OCI-LY7 (cell line): ENCODE data around the gene B3GNT2.

Experiments used
- EZH2phosphoT487 ChIP-seq: fragments of 200-600 bp; sonication (generic); IDR thresholded peaks from 2 replicates; pipeline ENCODE4 v1.6.1; 2018; ENCODE audit warnings: low read depth, borderline replicate concordance, mild to moderate bottlenecking, mixed run types, antibody characterized with exemption, low read length, moderate library complexity, mixed read lengths
- TF ChIP-seq, protein P1 (sequence below): fragments of 200-600 bp; sonication (generic); conservative IDR thresholded peaks from 2 replicates; pipeline ENCODE4 v1.5.1; 2014; ENCODE audit warnings: mild to moderate bottlenecking, antibody characterized with exemption, low read length, moderate library complexity, mixed read lengths

DNA sequence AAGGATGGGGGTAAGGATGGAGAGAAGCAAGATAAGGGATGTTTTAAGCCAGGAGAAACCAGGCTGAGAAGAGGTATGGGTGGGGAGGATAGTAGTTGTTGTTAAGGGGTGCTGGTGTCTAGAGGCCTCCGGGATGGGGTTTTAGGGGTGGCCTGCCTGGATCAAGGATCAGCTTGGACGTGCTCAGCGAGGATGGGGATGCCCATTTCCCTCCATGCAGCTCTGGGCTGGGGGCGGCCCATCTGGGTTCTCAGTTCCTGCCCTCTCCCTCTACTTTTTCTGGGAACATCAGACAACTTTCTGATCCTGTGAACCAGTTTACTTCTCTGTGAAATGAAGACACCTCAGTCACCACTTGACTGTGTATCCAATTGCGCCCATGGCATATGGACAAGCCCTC lies 10.1 kb downstream of the B3GNT2 start:
- TF ChIP-seq, protein P1, sequence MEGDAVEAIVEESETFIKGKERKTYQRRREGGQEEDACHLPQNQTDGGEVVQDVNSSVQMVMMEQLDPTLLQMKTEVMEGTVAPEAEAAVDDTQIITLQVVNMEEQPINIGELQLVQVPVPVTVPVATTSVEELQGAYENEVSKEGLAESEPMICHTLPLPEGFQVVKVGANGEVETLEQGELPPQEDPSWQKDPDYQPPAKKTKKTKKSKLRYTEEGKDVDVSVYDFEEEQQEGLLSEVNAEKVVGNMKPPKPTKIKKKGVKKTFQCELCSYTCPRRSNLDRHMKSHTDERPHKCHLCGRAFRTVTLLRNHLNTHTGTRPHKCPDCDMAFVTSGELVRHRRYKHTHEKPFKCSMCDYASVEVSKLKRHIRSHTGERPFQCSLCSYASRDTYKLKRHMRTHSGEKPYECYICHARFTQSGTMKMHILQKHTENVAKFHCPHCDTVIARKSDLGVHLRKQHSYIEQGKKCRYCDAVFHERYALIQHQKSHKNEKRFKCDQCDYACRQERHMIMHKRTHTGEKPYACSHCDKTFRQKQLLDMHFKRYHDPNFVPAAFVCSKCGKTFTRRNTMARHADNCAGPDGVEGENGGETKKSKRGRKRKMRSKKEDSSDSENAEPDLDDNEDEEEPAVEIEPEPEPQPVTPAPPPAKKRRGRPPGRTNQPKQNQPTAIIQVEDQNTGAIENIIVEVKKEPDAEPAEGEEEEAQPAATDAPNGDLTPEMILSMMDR: no peak
- no peak for TF ChIP-seq EZH2phosphoT487
